Ectodermal cell (in vitro differentiated cells): ENCODE results near the gene TMEM45A.
"Not testable (repeated sequence)": the region's sequence is repeated elsewhere in the genome, so short reads cannot be mapped to it uniquely, and the experiment has no call there.

ENCODE experiments used
- H3K27ac ChIP-seq: 2 replicates; pipeline ENCODE4 v1.7.0; 2013; ENCODE audit warnings: mild to moderate bottlenecking, low read depth, low read length; ENCODE audit not compliant: insufficient read depth, poor library complexity, severe bottlenecking
- H3K27me3 ChIP-seq: 2 replicates; pipeline ENCODE4 v1.7.0; 2013; ENCODE audit warnings: mild to moderate bottlenecking, low read length; ENCODE audit not compliant: insufficient read depth, control insufficient read depth, poor library complexity, severe bottlenecking
- H3K36me3 ChIP-seq: one replicate; pipeline ENCODE4 v1.7.0; 2013; ENCODE audit warnings: low read length; ENCODE audit not compliant: control insufficient read depth, insufficient read depth
- H3K4me1 ChIP-seq: one replicate; pipeline ENCODE4 v1.7.0; 2013; ENCODE audit warnings: low read length; ENCODE audit not compliant: control insufficient read depth, insufficient read depth
- H3K4me3 ChIP-seq: 2 replicates; pipeline ENCODE4 v1.7.0; 2013; ENCODE audit warnings: low read depth, low read length, control low read depth; ENCODE audit not compliant: insufficient read depth
- H3K9me3 ChIP-seq: 2 replicates; pipeline ENCODE4 v1.7.0; 2013; ENCODE audit warnings: mild to moderate bottlenecking, low read length, moderate library complexity; ENCODE audit not compliant: control insufficient read depth
- WGBS, 2 experiments: methylation state at CpG; one replicate each; pipeline ENCODE4 v1.1.7; 2013; ENCODE audit warnings: missing lambda C conversion rate in 2 of 2; 5-methylcytosine and 5-hydroxymethylcytosine counted together

TMEM45A gene

DNA sequence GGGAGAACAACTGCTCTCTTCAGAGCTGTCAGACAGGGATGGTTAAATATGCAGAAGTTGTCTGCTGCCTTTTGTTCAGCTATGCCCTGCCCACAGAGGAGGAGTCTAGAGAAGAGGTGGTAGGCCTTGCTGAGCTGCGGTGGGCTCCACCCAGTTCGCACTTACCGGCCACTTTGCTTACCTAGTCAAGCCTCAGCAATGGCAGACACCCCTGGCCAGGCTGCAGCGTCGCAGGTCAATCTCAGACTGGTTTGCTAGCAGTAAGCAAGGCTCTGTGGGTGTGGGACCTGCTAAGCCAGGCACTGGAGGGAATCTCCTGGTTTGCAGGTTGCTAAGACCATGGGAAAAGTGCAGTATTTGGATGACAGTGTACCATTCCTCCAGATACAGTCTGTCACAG lies 12.3 kb upstream of the TMEM45A start:
- Histone ChIP-seq H3K9me3 (no peaks in the 10 kb centered on the region), H3K4me3 (no peak overlapping the region), H3K4me1 (no peaks in the 10 kb centered on the region), H3K36me3 (no peaks in the 10 kb centered on the region), H3K27me3 (no peaks in the 10 kb centered on the region), H3K27ac (no peak overlapping the region)
- WGBS, 2 experiments, result 87 to 88% methylated on average over 5 of the region's 5 CpGs

DNA sequence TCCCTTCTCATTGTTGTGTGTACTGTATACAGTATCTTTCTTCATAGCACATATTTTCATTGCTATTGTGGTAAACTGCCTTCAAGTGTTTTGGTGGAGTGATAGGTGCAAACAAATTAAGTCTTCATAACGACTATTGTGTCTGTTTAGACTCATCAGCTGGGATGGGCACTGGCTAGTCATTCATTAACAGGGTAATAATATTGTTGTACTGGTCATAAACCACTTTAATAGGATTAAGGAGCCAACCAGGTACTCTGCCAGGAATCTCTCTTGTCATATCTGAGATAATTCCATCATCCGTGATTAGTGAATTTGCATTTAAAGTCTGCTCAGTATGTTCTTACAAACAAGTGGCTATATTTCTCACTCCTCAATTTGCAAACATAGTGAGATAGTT lies 10.2 kb upstream of the TMEM45A start:
- Histone ChIP-seq H3K36me3 (no peaks in the 10 kb centered on the region), H3K9me3 (no peaks in the 10 kb centered on the region), H3K27ac (no peak overlapping the region), H3K27me3 (no peaks in the 10 kb centered on the region), H3K4me3 (no peak overlapping the region), H3K4me1 (no peaks in the 10 kb centered on the region)
- 93 to 94% methylated on average over 2 of the region's 2 CpGs for WGBS, 2 experiments

DNA sequence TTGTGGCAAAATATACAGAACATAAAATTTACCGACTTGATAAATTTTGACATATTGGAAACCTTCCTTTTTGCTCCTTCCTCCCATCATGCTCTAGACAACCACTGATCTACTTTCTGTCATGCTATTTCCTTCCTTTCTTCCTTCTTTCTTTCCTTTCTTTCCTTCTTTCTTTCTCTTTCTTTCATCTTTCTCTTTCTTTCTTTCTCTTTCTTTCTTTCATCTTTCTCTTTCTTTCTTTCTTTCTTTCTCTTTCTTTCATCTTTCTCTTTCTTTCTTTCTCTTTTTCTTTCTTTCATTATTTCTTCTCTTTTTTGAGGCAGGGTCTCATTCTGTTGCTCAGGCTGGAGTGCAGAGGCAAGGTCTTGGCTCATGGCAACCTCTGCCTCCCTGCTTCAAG lies 8.9 kb upstream of the TMEM45A start:
- Histone ChIP-seq H3K36me3 (no peaks in the 10 kb centered on the region), H3K4me1 (no peaks in the 10 kb centered on the region), H3K27me3 (no peaks in the 10 kb centered on the region), H3K27ac (no peak overlapping the region), H3K4me3 (no peak overlapping the region), H3K9me3 (no peaks in the 10 kb centered on the region)
- WGBS, 2 experiments, result 92 to 95% methylated on average over 1 of the region's 1 CpG

DNA sequence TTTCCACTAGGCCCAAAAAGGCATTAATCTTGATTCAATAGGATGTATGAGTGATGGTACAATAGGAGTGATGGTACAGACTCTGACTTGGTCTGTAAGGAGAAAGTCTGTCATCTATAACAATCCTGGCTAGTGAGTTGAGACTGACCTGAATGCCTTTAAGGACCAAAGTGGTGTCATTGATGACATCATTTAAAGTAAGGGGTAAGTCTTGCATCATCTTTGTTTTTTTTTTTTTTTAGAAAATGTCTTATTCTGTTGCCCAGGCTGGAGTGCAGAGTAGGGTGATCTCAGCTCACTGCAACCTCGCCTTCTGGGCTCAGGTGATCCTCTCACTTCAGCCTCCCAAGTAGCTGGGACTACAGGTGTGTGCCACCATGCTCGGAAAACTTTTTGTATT lies 5.6 kb upstream of the TMEM45A start:
- WGBS, 2 experiments, result 88 to 89% methylated on average over 2 of the region's 2 CpGs
- H3K27me3 ChIP-seq, result no peaks in the 10 kb centered on the region
- H3K9me3 ChIP-seq, result no peaks in the 10 kb centered on the region
- H3K4me3 ChIP-seq, result no peak overlapping the region
- peaks cover 4% of the 10 kb centered on the region for H3K4me1 ChIP-seq
- no peak overlapping the region for H3K27ac ChIP-seq
- no peaks in the 10 kb centered on the region for H3K36me3 ChIP-seq

DNA sequence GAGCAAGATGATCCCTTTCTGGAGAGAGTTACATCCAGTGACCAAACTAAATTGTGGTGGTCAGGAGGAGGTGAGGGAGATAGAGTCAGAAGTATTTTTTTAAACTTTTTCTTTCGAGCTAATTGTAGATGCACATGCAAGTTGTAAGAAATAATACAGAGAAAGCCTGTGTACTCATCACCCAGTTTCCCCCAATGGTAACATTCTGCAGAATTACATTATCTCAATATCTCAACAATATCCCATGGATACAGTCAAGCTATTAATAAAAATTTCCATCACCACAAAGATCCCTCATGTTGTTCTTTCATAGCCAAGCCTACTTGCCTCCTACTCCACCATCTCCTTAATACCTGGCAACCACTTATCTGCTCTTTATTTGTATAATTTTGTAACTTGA lies 3.3 kb upstream of the TMEM45A start:
- WGBS, 2 experiments, result 93 to 100% methylated on average over 1 of the region's 1 CpG

DNA sequence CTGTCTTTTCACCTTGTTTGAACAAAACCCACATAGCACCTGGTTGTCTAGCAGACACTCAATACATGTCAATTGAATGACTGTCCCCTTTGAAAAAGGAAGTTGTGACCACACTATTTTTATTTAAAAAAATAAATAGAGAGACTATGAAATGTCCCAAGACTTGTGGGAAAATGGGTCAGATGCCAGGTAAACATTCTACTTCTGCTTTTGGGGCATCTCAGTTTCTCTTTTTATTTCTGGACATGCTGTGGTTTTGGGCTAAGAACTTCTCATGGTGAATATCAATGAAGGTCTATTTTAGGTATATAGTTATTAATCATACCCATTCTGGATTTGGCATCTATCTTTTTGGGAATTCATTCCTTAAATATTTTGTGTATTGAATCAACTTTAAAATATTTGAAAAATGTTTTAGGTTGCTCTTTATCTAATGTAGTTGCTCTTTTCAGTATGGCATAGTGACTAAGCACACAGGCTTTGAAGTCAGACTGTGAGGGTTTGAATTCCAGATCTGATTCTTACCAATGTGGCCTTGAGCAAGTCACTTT lies 4.4 kb downstream of the TMEM45A start:
- no peak overlapping the region for H3K4me3 ChIP-seq
- H3K27me3 ChIP-seq, result no peaks in the 10 kb centered on the region
- H3K4me1 ChIP-seq, result peaks cover under 1% of the 10 kb centered on the region
- H3K9me3 ChIP-seq, result no peaks in the 10 kb centered on the region
- H3K36me3 ChIP-seq, result no peaks in the 10 kb centered on the region
- no peak overlapping the region for H3K27ac ChIP-seq

More for the DNA sequence above, 3.3 kb upstream of the TMEM45A start:
- Histone ChIP-seq H3K27me3 (no peaks in the 10 kb centered on the region), H3K27ac (no peak overlapping the region), H3K4me1 (peaks cover 4% of the 10 kb centered on the region), H3K36me3 (no peaks in the 10 kb centered on the region), H3K4me3 (no peak overlapping the region), H3K9me3 (no peaks in the 10 kb centered on the region)

DNA sequence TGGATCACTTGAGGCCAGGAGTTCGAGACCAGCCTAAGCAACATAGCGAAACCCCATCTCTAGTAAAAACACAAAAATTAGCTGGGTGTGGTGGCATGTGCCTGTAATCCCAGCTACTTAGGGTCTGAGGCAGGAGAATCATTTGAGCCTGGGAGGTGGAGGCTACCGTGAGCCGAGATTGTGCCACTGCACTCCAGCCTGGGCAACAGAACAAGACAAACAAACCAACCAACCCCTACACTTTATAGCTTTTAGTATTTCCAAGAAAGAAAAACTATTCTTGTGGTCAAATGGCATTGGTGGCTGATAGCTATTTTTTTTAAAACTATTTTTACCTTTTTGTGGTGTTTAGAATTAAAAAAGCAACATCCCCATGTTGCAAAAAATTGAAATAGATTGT lies 7.2 kb downstream of the TMEM45A start:
- Histone ChIP-seq H3K27me3 (no peaks in the 10 kb centered on the region), H3K4me1 (no peaks in the 10 kb centered on the region), H3K9me3 (no peaks in the 10 kb centered on the region), H3K27ac (no peak overlapping the region), H3K36me3 (no peaks in the 10 kb centered on the region), H3K4me3 (no peak overlapping the region)
- WGBS, 2 experiments, result 90 to 95% methylated on average over 4 of the region's 4 CpGs

DNA sequence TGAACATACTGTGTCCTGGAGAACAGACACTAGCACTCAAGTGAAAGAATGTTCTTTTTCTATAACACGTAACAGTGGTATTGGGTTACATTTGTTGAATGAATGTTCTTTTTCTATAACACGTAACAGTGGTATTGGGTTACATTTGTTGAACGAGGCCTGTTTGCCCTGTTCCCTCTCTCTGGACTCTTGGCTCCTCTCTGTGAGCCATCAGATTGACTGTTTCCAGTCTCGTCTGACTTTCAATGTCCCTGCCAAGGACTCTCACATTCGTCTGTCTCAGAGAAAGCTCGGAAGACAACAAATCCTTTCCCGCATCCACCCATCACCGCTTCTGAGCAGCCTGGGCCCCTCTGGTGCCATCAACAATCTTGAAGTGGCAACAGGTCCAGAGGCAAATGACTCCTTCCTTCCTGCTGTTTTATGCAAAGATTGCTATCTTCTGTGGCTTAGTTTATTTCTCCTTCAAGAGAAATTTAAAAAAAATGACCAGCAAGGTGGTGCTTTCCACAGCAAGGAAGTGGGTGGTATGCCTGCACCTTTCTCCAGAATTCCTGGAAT lies 8.0 kb downstream of the TMEM45A start:
- Histone ChIP-seq H3K27ac (no peak overlapping the region), H3K4me1 (no peaks in the 10 kb centered on the region), H3K36me3 (no peaks in the 10 kb centered on the region), H3K4me3 (no peak overlapping the region), H3K27me3 (no peaks in the 10 kb centered on the region), H3K9me3 (no peaks in the 10 kb centered on the region)
- WGBS, 2 experiments, result 90 to 92% methylated on average over 8 of the region's 8 CpGs

DNA sequence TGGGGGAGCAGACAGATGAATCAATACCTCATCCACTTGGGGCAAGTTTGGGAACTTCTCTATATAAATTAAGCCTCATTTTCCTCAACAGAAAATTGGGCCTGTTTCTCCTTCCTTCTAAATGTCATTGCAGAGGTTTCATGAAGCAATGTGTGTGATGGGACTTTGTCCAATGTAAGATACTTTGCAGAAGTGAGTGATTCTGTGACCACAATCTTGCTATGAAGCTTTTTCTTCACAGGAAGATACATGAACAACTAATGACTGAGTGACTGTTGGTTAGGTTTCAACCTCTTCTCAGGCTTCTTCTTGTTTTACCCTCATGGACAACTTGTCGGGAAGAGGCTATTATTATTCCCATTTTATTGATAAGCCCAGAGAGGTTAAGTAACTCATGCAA lies 11.0 kb downstream of the TMEM45A start:
- H3K27me3 ChIP-seq, result no peaks in the 10 kb centered on the region
- H3K4me1 ChIP-seq, result no peaks in the 10 kb centered on the region
- no peak overlapping the region for H3K27ac ChIP-seq
- WGBS, 2 experiments, result 81 to 100% methylated on average over 1 of the region's 1 CpG
- H3K9me3 ChIP-seq, result no peaks in the 10 kb centered on the region
- no peaks in the 10 kb centered on the region for H3K36me3 ChIP-seq
- no peak overlapping the region for H3K4me3 ChIP-seq

DNA sequence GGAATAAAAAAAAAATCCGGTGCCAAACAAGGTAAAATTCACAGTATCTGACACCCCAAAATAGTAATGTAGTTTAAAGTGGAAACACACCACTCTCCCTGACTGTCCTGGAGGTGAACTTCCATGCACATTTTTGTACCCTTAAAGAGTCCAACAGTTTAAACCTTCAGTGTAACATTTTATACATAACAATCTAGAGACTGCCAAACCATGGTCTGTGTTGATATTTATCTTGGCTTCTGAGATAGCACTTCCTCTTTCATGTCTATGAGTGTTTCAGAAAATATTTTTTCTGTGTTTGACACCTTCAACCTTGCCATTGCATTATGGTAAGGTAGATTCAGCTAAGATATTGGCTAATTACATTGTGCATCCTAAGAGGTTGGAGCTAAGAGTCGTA lies 13.9 kb downstream of the TMEM45A start:
- H3K4me1 ChIP-seq, result no peaks in the 10 kb centered on the region
- no peaks in the 10 kb centered on the region for H3K27me3 ChIP-seq
- H3K4me3 ChIP-seq, result no peak overlapping the region
- 96 to 99% methylated on average over 2 of the region's 2 CpGs for WGBS, 2 experiments
- H3K36me3 ChIP-seq, result no peaks in the 10 kb centered on the region
- H3K9me3 ChIP-seq, result no peaks in the 10 kb centered on the region
- no peak overlapping the region for H3K27ac ChIP-seq

DNA sequence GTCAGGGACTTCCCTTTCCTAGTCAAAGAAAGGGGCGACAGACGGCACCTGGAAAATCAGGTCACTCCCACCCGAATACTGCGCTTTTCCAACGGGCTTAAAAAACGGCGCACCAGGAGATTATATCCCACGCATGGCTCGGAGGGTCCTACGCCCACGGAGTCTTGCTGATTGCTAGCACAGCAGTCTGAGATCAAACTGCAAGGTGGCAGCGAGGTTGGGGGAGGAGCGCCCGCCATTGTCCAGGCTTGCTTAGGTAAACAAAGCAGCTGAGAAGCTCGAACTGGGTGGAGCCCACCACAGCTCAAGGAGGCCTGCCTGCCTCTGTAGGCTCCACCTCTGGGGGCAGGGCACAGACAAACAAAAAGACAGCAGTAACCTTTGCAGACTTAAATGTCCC lies 17.4 kb downstream of the TMEM45A start:
- H3K9me3 ChIP-seq, H3K27ac ChIP-seq, H3K27me3 ChIP-seq, H3K36me3 ChIP-seq, H3K4me3 ChIP-seq, H3K4me1 ChIP-seq: not testable (repeated sequence)
- 93 to 95% methylated on average over 14 to 15 of the region's 15 CpGs for WGBS, 2 experiments
